CD14-positive monocyte (primary cell): ENCODE measurements around the gene BEST1. TPM values are rescaled to one million over a fixed set of nuclear protein-coding genes. Genes with fewer than 3 reads are reported as not detected.

Source experiments
- DNase-seq, 3 donors: peaks; one replicate each; pipeline ENCODE4 v3.0.0-alpha.2; 2011 to 2022
- H2AFZ ChIP-seq: 2 replicates; pipeline ENCODE4 v1.6.0; 2012; ENCODE audit warnings: mild to moderate bottlenecking, low read depth, low read length, inconsistent platforms; ENCODE audit not compliant: insufficient read depth, poor library complexity, severe bottlenecking
- H3K27ac ChIP-seq, 2 donors: 1 replicate in 1 of 2; 2 replicates in 1 of 2; pipeline ENCODE4 v1.5.1; 2012 to 2013; ENCODE audit warnings: low read length in 2 of 2, control low read depth in 1 of 2, inconsistent platforms in 1 of 2, low read depth in 1 of 2, mild to moderate bottlenecking in 1 of 2
- H3K27me3 ChIP-seq, 2 donors: one replicate each; pipeline versions ENCODE4 v1.6.0 to v1.6.1; 2011 to 2013; ENCODE audit warnings: low read length in 2 of 2; ENCODE audit not compliant: control insufficient read depth in 2 of 2, insufficient read depth in 2 of 2
- H3K36me3 ChIP-seq, 2 donors: replicated peaks in 1 of 2; 1 replicate in 1 of 2; 2 replicates in 1 of 2; pipeline versions ENCODE4 v1.5.1 to v1.6.1; 2012 to 2013; ENCODE audit warnings: low read length in 2 of 2, control low read depth in 1 of 2, inconsistent platforms in 1 of 2, mild to moderate bottlenecking in 1 of 2; ENCODE audit not compliant: insufficient read depth in 2 of 2, control insufficient read depth in 1 of 2
- H3K4me1 ChIP-seq, 2 donors: 1 replicate in 1 of 2; 2 replicates in 1 of 2; pipeline versions ENCODE4 v1.5.1 to v1.6.1; 2012 to 2013; ENCODE audit warnings: low read length in 2 of 2, control low read depth in 1 of 2, inconsistent platforms in 1 of 2, mild to moderate bottlenecking in 1 of 2, moderate library complexity in 1 of 2; ENCODE audit not compliant: insufficient read depth in 2 of 2, control insufficient read depth in 1 of 2
- H3K4me2 ChIP-seq: replicated peaks from 2 replicates; pipeline ENCODE3; 2012; ENCODE audit warnings: low read length, moderate library complexity, mild to moderate bottlenecking; ENCODE audit not compliant: poor library complexity, severe bottlenecking; ENCODE audit errors: extremely low read depth
- H3K4me3 ChIP-seq, 3 experiments: fragments of 200-600 bp in 1 of 3; sonication (generic) in 1 of 3; replicated peaks in 1 of 3; 1 replicate in 2 of 3; 2 replicates in 1 of 3; pipeline ENCODE4 v1.5.1; 2011 to 2013; ENCODE audit warnings: low read length in 3 of 3, mild to moderate bottlenecking in 3 of 3, control low read depth in 2 of 3, low read depth in 2 of 3, inconsistent platforms in 1 of 3, moderate library complexity in 1 of 3
- H3K79me2 ChIP-seq: 2 replicates; pipeline ENCODE4 v1.6.0; 2012; ENCODE audit warnings: mild to moderate bottlenecking, control low read depth, inconsistent platforms, low read length, moderate library complexity; ENCODE audit not compliant: insufficient read depth
- H3K9ac ChIP-seq: 2 replicates; pipeline ENCODE4 v1.6.0; 2017; ENCODE audit warnings: low read length, mild to moderate bottlenecking; ENCODE audit not compliant: insufficient read depth, poor library complexity, severe bottlenecking
- H3K9me3 ChIP-seq, 2 donors: replicated peaks in 1 of 2; 1 replicate in 1 of 2; 2 replicates in 1 of 2; pipeline versions ENCODE4 v1.5.1 to v1.6.1; 2012 to 2013; ENCODE audit warnings: low read length in 2 of 2, control low read depth in 1 of 2; ENCODE audit not compliant: control insufficient read depth in 1 of 2, insufficient read depth in 1 of 2
- H4K20me1 ChIP-seq: 2 replicates; pipeline ENCODE4 v1.6.0; 2012; ENCODE audit warnings: mild to moderate bottlenecking, low read length, control low read depth, moderate library complexity; ENCODE audit not compliant: insufficient read depth
- H3K27ac Mint-ChIP-seq, 7 donors: one replicate each; pipeline ENCODE4 v1.8.0; 2020; ENCODE audit warnings: mild to moderate bottlenecking in 7 of 7, mixed read lengths in 7 of 7, moderate library complexity in 6 of 7, inconsistent platforms in 2 of 7
- H3K27me3 Mint-ChIP-seq, 3 donors: one replicate each; pipeline ENCODE4 v1.8.0; 2021 to 2022; ENCODE audit warnings: low read depth in 3 of 3, mild to moderate bottlenecking in 3 of 3, mixed read lengths in 3 of 3, moderate library complexity in 3 of 3, inconsistent platforms in 1 of 3
- H3K36me3 Mint-ChIP-seq, 2 donors: one replicate each; pipeline ENCODE4 v1.8.0; 2020; ENCODE audit warnings: mixed read lengths in 2 of 2, inconsistent platforms in 1 of 2, mild to moderate bottlenecking in 1 of 2
- H3K4me1 Mint-ChIP-seq: one replicate; pipeline ENCODE4 v1.8.0; 2020; ENCODE audit warnings: mild to moderate bottlenecking, mixed read lengths
- H3K4me3 Mint-ChIP-seq, 2 donors: one replicate each; pipeline ENCODE4 v1.8.0; 2020; ENCODE audit warnings: mild to moderate bottlenecking in 2 of 2, mixed read lengths in 2 of 2, moderate library complexity in 1 of 2
- H3K9me3 Mint-ChIP-seq, 7 donors: one replicate each; pipeline ENCODE4 v1.8.0; 2020 to 2022; ENCODE audit warnings: mixed read lengths in 7 of 7, mild to moderate bottlenecking in 6 of 7, moderate library complexity in 6 of 7, inconsistent platforms in 2 of 7
- WGBS: methylation state at CpG from one replicate; pipeline ENCODE4 v1.1.5; 2013; ENCODE audit warnings: missing lambda C conversion rate; ENCODE audit not compliant: insufficient coverage; 5-methylcytosine and 5-hydroxymethylcytosine counted together
- intact Hi-C, 2 donors: fragments of 100-400 bp; cut with micrococcal nuclease; formaldehyde crosslinking; loops; one replicate each; pipeline versions ENCODE4 v1.15.0 to v1.15.1; 2023
- polyA plus RNA-seq, 3 donors: library from polyadenylated mRNA; depleted of rRNA in 1 of 3; unstranded in 2 of 3; stranded (reverse) in 1 of 3; fragments of 300-500 nt in 2 of 3; fragments of >200 nt in 1 of 3; fragmentation: Illumina TruSeq in 2 of 3; gene quantifications; 1 replicate in 2 of 3; 2 replicates in 1 of 3; pipeline ENCODE4 v1.2.3, GENCODE V29; 2012 to 2021
- TF ChIP-seq, protein P1 (sequence below): fragments of 200-600 bp; IDR thresholded peaks from one replicate; pipeline ENCODE4 v1.8.0; 2022; ENCODE audit warnings: antibody characterized with exemption, mild to moderate bottlenecking

The BEST1 gene
- polyA plus RNA-seq, 3 donors, result 5.9 to 24.9 (median 7.4) TPM

DNA sequence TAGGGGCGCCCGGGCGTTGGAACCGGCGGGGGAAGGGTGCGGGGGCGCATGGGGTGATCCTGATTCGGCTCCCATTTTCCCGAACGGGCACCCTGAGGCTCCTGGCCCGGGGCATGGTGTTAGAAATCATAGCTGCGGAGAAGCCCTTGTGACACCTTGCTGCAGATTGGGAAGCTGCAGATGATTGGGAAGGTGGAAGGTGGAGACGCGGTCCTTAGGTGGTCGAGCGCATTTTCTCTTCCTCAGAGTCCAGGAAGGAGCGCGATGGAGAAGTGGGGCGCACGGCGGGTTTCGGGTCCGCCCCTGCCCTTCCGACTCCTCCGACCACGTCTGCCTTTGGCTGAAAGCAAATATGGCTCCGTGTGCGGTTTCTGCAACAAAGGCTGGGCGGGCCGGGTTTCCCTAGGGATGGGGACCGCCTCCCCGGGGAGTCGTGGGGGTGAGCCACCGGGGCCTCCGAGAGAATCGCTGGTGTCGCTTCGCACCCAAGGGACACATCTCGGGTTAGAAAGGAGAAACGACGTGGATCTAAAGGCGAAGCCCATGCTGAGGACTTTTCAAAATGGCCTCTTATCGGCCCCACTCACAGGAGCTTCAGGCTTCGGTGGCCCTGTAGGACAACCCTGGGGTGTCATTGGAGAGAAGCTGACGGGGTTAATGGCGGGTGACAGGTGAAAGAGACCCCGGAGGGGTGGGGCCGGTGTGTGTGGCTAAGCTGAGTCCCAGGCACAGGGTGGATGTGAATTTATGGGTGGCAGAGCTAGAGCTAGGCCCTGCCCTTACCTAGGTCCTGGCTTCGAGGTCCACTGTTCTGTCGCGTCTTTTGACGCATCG, 18.0 kb downstream of the BEST1 start:
- TF ChIP-seq, protein P1, sequence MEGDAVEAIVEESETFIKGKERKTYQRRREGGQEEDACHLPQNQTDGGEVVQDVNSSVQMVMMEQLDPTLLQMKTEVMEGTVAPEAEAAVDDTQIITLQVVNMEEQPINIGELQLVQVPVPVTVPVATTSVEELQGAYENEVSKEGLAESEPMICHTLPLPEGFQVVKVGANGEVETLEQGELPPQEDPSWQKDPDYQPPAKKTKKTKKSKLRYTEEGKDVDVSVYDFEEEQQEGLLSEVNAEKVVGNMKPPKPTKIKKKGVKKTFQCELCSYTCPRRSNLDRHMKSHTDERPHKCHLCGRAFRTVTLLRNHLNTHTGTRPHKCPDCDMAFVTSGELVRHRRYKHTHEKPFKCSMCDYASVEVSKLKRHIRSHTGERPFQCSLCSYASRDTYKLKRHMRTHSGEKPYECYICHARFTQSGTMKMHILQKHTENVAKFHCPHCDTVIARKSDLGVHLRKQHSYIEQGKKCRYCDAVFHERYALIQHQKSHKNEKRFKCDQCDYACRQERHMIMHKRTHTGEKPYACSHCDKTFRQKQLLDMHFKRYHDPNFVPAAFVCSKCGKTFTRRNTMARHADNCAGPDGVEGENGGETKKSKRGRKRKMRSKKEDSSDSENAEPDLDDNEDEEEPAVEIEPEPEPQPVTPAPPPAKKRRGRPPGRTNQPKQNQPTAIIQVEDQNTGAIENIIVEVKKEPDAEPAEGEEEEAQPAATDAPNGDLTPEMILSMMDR, result no peak
- 11% methylated on average over 49 of the region's 53 CpGs for WGBS
- H3K4me1 ChIP-seq, result peaks cover 71 to 72% of the 10 kb centered on the region in 2 donors
- H3K36me3 ChIP-seq, result peaks cover 16 to 35% of the 10 kb centered on the region in 2 donors
- peak; percentile 64 to 70 (median 67) for DNase-seq
- peak overlapping the region; percentile 96 to 100 (median 99) for H3K27ac Mint-ChIP-seq
- H3K9me3 ChIP-seq, result no peaks in the 10 kb centered on the region
- H3K27me3 ChIP-seq, result no peaks in the 10 kb centered on the region
- peak overlapping the region; percentile 100 for H3K9ac ChIP-seq
- H4K20me1 ChIP-seq, result peaks cover 46% of the 10 kb centered on the region
- H3K4me3 Mint-ChIP-seq, result peak overlapping the region; percentile 95 to 97
- H3K4me1 Mint-ChIP-seq, result peaks cover 60% of the 10 kb centered on the region
- H3K79me2 ChIP-seq, result peaks cover 66% of the 10 kb centered on the region
- peak overlapping the region; percentile 89 for H3K4me2 ChIP-seq
- no peak overlapping the region for H2AFZ ChIP-seq
- H3K27ac ChIP-seq, result peak overlapping the region; percentile 95 to 99
- H3K36me3 Mint-ChIP-seq, result peaks cover 50 to 55% of the 10 kb centered on the region in 2 donors
- H3K4me3 ChIP-seq, result peak overlapping the region; percentile 75 to 100 (median 86)
- H3K27me3 Mint-ChIP-seq, result peaks cover 0 to 41% (median 0%) of the 10 kb centered on the region in 3 donors
- peaks cover 0 to 18% (median 9%) of the 10 kb centered on the region in 7 donors for H3K9me3 Mint-ChIP-seq
- intact Hi-C loops, result loop anchor here (1.0 to 5.0 kb wide), 2 partner anchors 57 to 584 kb away; no protein-coding TSS in a partner anchor

DNA sequence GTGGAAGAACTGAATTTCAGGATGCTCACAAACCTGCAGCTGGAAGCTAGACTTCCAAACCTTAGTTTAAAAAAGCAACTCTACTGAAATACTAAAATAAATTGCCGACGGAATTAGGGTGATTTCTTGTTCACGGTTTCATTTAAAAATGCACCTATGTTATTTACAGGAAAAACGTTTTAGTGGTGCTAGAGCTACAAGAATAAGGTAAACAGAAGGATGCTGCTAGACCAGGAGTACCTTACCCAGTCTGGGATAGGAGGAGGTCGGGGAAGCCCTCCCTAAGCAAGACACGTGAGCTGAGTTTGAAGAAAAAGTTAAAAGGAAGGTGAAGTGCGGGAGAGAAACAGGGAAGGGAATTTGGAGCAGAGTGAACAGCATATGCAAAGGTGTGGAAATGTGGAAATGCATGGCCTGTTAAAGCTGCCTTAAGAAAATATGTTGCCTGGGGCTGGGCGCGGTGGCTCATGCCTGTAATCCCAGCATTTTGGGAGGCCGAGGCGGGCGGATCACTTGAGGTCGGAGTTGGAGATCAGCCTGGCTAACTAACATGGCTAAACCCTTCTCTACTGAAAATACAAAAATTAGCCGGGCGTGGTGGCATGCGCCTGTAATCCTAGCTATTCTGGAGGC, 18.7 kb downstream of the BEST1 start:
- Mint-ChIP-seq H3K4me1 (peaks cover 60% of the 10 kb centered on the region), H3K27me3 (peaks cover 0 to 35% (median 0%) of the 10 kb centered on the region in 3 donors), H3K4me3 (peak overlapping the region; percentile 95 to 97), H3K27ac (peak overlapping the region; percentile 98 to 100 (median 99)), H3K9me3 (peaks cover 0 to 18% (median 9%) of the 10 kb centered on the region in 7 donors), H3K36me3 (peaks cover 49 to 54% of the 10 kb centered on the region in 2 donors)
- H3K4me1 ChIP-seq, result peaks cover 71 to 72% of the 10 kb centered on the region in 2 donors
- H3K4me2 ChIP-seq, result peak overlapping the region; percentile 89
- H3K9ac ChIP-seq, result peak overlapping the region; percentile 100
- peak in 1 of 3 donors; percentile 3 for DNase-seq
- no peaks in the 10 kb centered on the region for H3K9me3 ChIP-seq
- intact Hi-C loops, result loop anchor here (1.0 to 5.0 kb wide), 2 partner anchors 56 to 583 kb away; no protein-coding TSS in a partner anchor
- peaks cover 41% of the 10 kb centered on the region for H4K20me1 ChIP-seq
- H3K4me3 ChIP-seq, result peak overlapping the region; percentile 75 to 100 (median 86)
- H3K79me2 ChIP-seq, result peaks cover 65% of the 10 kb centered on the region
- TF ChIP-seq, protein P1, result no peak
- peaks cover 16 to 33% of the 10 kb centered on the region in 2 donors for H3K36me3 ChIP-seq
- no peaks in the 10 kb centered on the region for H3K27me3 ChIP-seq
- WGBS, result 82% methylated on average over 6 of the region's 16 CpGs
- peak overlapping the region; percentile 95 to 99 for H3K27ac ChIP-seq
- H2AFZ ChIP-seq, result no peak overlapping the region
